CD4-positive, alpha-beta T cell treated with Interleukin-15 for 1 hour (primary cell): ENCODE measurements around the gene GLIS1.
"Not testable (repeated sequence)": the region's sequence is repeated elsewhere in the genome, so short reads cannot be mapped to it uniquely, and the experiment has no call there.

Experiments
- DNase-seq: peaks from one replicate; pipeline ENCODE4 v3.0.0-alpha.2; 2020

The GLIS1 gene

DNA sequence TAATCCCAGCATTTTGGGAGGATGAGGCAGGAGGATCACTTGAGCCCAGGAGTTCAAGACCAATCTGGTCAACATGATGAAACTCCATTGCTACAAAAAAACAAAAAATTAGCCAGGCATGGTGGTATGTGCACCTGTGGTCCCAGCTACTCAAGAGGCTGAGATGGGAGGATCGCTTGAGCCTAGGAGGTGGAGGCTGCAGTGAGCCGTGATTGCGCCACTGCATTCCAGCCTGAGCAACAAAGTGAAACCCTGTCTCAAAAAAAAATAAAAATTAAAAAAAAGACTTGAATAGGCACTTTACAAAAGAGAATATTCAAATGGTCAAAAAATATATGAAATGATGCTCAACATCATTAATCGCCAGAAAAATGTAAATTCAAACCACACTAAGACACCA, 91.0 kb downstream of the GLIS1 start:
- DNase-seq: not testable (repeated sequence)

DNA sequence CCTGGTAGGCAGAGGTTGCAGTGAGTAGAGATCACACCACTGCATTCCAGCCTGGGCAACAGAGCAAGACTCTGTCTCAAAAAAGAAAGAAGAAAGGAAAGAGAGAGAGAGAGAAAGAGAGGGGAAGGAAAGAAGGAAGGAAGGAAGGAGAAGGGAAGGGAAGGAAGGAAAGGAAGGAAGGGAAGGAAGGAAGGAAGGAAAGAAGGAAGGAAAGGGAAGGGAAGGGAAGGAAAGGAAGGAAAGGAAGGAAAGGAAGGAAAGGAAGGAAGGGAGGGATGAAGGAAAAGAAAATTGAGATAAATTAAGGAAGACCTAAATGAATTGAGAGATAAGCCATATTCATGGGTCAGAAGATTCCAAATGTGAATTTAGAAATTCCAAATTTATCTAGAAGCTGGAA, 92.2 kb downstream of the GLIS1 start:
- DNase-seq: no peak

DNA sequence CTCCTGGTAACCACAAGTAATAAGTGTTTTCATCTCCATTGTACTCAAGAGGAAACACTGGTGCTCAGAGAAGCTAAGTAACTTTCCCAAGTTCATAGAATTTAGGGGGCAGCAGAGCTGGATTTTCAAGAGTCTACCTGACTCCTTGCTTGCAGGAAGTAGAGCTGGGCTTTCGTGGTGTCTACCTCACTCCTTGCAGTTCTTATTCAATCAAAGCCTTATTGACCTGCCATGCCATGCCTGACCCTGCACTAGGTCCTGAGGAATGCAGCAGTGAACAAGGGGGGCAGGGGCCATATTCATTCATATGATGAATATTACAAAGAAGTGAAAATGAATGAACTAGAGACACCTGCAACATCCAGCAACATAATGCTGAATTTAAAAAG, 93.3 kb downstream of the GLIS1 start:
- DNase-seq: peak; percentile 3

- peak; percentile 3 for DNase-seq
Measured at GRCh38 chr1:53644909-53645689, 93.9 kb downstream of the GLIS1 start.

- no peak for DNase-seq
Measured at GRCh38 chr1:53644496-53644895, 94.5 kb downstream of the GLIS1 start.

DNA sequence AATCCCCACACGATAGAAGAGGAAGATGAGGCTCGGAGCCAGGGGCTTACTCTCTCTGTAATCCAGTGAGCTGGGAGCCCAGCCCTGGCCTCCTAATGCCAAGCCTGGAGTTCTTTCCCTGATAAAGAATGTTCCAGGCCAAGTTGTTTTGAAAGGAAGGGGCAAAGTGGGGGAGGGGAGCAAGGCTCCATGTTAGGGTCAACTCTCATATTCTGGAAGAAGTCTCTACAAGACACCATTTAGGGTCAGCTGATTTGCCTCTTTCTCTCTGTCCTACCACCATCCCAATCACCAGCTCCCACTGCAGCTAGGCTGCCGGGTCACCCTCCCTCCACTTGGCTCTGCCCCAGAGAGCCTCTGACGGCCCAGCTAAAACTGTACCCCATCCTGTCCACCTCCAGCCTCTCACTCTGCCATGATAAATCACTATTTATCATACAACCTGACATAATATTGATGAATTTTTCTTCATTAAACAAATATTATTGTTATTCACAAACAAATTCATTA, 95.0 kb downstream of the GLIS1 start:
- DNase-seq: no peak

GRCh38 chr1:53643041-53643880, 95.7 kb downstream of the GLIS1 start:
- peak; percentile 11 for DNase-seq

DNA sequence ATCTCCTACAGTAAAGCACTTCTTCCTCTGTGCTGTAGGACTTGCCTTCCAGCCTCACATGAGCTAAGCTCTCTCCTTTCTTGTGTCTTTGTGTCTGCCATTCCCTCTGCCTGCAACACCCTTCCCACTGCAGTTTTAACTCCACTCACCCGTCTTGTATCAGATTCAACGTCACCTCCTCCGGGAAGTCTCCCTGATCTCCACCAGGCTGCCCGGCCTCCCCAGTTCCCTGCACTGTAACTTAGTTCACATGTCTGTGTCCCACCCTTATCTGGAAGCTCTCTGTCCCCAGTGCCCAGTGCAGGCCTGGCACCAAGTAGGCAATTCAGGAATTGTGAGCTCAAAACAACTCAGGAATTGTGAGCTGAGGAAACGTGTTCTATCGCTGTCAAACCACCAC, 96.4 kb downstream of the GLIS1 start:
- DNase-seq: peak; percentile 13

DNA sequence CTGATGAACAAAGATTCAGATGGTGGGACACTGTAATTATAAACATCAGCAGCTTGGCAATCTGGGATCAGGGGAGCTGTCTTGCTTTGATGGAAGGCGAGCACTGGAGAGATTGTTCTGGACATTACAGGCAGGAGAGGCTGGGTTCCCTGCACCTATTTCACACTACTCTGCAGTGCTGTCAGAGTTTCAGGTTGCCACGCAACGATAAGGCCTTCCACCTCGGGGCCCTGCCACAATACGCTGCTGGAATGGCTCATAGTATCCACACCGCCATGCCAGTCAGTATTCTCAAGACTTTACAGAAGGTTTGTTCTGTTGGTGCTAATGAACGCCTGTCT, 96.8 kb downstream of the GLIS1 start:
- DNase-seq: no peak

- no peak for DNase-seq
Measured at GRCh38 chr1:53641481-53642214, 97.3 kb downstream of the GLIS1 start.

DNA sequence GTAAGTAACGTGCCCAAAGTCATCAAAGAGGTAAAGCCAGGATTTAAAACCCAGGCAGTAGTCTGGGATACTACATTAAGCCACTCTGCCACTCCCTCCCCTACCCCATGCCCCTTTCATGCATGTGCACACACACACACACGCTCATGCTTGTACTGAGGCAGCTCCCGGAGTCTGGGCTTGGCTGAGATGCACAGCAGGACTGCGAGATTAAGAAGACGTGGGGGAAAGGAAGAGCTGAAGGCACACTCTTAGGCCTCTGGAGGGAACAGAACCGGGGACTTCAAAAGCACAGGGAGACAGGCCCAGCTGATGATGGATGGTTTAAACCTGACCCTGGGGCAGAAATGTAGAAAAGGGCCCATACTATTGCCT, 98.3 kb downstream of the GLIS1 start:
- DNase-seq: peak; percentile 9

- DNase-seq: peak; percentile 3
Measured at GRCh38 chr1:53639996-53640700, 98.8 kb downstream of the GLIS1 start.

- peak; percentile 6 for DNase-seq
Measured at GRCh38 chr1:53639251-53639763, 99.7 kb downstream of the GLIS1 start.

- DNase-seq: peak; percentile 17
Measured at GRCh38 chr1:53638360-53639035, 100.5 kb downstream of the GLIS1 start.

- no peak for DNase-seq
Measured at GRCh38 chr1:53637511-53638359, 101.2 kb downstream of the GLIS1 start.

GRCh38 chr1:53636621-53637171, 102.3 kb downstream of the GLIS1 start:
- peak; percentile 13 for DNase-seq

DNA sequence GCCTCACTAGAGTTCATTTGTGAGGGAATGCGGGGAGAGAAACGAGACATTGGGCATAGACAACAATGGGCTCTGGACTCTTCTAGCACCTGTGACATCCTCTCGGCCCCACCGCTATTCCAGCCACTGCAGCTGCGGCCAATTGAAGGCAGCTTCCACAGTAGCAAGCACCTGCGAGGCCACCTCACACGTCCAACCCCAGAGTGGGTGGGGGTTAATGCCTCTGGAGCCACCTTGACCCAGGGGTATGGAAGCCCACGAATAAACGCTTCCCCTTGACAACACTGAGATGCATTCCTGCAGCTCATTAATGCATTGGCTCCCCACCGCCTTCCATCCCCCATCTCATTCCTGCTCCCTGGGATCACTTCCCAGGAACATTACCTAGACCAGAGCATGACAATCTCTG, 104.4 kb downstream of the GLIS1 start:
- DNase-seq: no peak

DNA sequence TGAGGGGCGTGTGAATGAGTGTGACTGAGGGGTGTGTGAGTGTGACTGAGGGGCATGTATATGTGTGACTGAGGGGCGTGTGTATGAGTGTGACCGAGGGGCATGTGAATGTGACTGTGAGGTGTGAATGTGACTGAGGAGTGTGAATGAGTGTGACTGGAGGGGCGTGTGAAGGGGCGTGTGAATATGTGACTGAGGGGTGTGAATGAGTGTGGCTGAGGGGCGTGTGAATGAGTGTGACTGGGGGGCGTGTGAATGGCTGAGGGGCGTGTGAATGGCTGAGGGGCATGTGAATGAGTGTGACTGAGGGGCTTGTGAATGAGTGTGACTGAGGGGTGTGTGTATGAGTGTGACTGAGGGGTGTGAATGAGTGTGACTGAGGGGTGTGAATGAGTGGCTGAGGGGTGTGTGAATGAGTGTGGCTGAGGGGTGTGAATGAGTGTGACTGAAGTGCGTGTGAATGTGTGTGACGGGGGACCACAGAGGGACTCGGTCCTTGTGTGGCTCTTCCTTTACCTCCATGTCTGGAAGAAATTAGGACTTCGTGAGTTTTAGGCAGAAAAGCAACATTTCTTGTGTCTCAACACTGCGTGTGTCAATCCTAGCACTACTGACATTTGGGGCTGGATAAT, 105.8 kb downstream of the GLIS1 start:
- no peak for DNase-seq

GRCh38 chr1:53631622-53632310, 107.2 kb downstream of the GLIS1 start:
- DNase-seq: no peak
